ENCODE data around the gene SENP2. TPM values are rescaled to one million over a fixed set of nuclear protein-coding genes. Genes with fewer than 3 reads are reported as not detected.
A peak's percentile ranks its signal among the peaks of the same experiment; 100 is the strongest.

SENP2 gene
- total and polyA plus RNA-seq, 10 of the 15 experiments (the other 5 are each of a cell fraction or from before 2014, with no cell fraction given), result 9.0 to 42.7 (median 25.1) TPM

GRCh38 chr3:185537369-185537970 lies 48.6 kb upstream of the SENP2 start (continued):
- TF ChIP-seq CREM (IDR thresholded peaks at IDR 0.05; ENCODE audit: low read depth) (peak; percentile 81), SREBF1 (IDR thresholded peaks at IDR 0.05; ENCODE audit: low read length) (no peak), GATAD2B (conservative IDR thresholded peaks at IDR 0.05; ENCODE audit: low read depth) (0 out of 2 replicates have a peak, but pooled peaks have one; percentile 52), EGR1 (IDR thresholded peaks at IDR 0.05; ENCODE audit: borderline replicate concordance in 1 of 2, low read depth in 2 of 2, low read length in 2 of 2) (peak in 1 of 2 experiments; percentile 49; a peak in 1 of 3 replicates), USF1 (IDR thresholded peaks at IDR 0.05; ENCODE audit: borderline replicate concordance, extremely low read length, insufficient read depth, low read depth, low read length) (no peak), TCF7 (IDR thresholded peaks at IDR 0.05; ENCODE audit: borderline replicate concordance) (peak; percentile 73), TBL1XR1 (IDR thresholded peaks at IDR 0.05; ENCODE audit: low read depth, low read length) (no peak), NR2F1 (conservative IDR thresholded peaks at IDR 0.05) (0 out of 2 replicates have a peak, but pooled peaks have one; percentile 8), JUNB (IDR thresholded peaks at IDR 0.05) (peak; percentile 95), NBN (IDR thresholded peaks at IDR 0.05) (peak; percentile 58; the same call in 1 of the 2 replicates), POLR2A (IDR thresholded peaks at IDR 0.05; ENCODE audit: low read depth, low read length) (peak; percentile 35; the same call in 1 of the 2 replicates), ZNF384 (IDR thresholded peaks at IDR 0.05; ENCODE audit: borderline replicate concordance, low read depth, low read length) (no peak), IRF5 (IDR thresholded peaks at IDR 0.05; ENCODE audit: borderline replicate concordance) (no peak), STAT3 (IDR thresholded peaks at IDR 0.05; ENCODE audit: low read depth, low read length) (no peak)
- TF ChIP-seq, protein P1, sequence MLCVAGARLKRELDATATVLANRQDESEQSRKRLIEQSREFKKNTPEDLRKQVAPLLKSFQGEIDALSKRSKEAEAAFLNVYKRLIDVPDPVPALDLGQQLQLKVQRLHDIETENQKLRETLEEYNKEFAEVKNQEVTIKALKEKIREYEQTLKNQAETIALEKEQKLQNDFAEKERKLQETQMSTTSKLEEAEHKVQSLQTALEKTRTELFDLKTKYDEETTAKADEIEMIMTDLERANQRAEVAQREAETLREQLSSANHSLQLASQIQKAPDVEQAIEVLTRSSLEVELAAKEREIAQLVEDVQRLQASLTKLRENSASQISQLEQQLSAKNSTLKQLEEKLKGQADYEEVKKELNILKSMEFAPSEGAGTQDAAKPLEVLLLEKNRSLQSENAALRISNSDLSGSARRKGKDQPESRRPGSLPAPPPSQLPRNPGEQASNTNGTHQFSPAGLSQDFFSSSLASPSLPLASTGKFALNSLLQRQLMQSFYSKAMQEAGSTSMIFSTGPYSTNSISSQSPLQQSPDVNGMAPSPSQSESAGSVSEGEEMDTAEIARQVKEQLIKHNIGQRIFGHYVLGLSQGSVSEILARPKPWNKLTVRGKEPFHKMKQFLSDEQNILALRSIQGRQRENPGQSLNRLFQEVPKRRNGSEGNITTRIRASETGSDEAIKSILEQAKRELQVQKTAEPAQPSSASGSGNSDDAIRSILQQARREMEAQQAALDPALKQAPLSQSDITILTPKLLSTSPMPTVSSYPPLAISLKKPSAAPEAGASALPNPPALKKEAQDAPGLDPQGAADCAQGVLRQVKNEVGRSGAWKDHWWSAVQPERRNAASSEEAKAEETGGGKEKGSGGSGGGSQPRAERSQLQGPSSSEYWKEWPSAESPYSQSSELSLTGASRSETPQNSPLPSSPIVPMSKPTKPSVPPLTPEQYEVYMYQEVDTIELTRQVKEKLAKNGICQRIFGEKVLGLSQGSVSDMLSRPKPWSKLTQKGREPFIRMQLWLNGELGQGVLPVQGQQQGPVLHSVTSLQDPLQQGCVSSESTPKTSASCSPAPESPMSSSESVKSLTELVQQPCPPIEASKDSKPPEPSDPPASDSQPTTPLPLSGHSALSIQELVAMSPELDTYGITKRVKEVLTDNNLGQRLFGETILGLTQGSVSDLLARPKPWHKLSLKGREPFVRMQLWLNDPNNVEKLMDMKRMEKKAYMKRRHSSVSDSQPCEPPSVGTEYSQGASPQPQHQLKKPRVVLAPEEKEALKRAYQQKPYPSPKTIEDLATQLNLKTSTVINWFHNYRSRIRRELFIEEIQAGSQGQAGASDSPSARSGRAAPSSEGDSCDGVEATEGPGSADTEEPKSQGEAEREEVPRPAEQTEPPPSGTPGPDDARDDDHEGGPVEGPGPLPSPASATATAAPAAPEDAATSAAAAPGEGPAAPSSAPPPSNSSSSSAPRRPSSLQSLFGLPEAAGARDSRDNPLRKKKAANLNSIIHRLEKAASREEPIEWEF (IDR thresholded peaks at IDR 0.05; ENCODE audit: insufficient replicate concordance, low read depth, low read length), result no peak
- TF ChIP-seq, protein P2, sequence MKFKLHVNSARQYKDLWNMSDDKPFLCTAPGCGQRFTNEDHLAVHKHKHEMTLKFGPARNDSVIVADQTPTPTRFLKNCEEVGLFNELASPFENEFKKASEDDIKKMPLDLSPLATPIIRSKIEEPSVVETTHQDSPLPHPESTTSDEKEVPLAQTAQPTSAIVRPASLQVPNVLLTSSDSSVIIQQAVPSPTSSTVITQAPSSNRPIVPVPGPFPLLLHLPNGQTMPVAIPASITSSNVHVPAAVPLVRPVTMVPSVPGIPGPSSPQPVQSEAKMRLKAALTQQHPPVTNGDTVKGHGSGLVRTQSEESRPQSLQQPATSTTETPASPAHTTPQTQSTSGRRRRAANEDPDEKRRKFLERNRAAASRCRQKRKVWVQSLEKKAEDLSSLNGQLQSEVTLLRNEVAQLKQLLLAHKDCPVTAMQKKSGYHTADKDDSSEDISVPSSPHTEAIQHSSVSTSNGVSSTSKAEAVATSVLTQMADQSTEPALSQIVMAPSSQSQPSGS (IDR thresholded peaks at IDR 0.05; ENCODE audit: low read length), result peak; percentile 99
- TF ChIP-seq, protein P3, sequence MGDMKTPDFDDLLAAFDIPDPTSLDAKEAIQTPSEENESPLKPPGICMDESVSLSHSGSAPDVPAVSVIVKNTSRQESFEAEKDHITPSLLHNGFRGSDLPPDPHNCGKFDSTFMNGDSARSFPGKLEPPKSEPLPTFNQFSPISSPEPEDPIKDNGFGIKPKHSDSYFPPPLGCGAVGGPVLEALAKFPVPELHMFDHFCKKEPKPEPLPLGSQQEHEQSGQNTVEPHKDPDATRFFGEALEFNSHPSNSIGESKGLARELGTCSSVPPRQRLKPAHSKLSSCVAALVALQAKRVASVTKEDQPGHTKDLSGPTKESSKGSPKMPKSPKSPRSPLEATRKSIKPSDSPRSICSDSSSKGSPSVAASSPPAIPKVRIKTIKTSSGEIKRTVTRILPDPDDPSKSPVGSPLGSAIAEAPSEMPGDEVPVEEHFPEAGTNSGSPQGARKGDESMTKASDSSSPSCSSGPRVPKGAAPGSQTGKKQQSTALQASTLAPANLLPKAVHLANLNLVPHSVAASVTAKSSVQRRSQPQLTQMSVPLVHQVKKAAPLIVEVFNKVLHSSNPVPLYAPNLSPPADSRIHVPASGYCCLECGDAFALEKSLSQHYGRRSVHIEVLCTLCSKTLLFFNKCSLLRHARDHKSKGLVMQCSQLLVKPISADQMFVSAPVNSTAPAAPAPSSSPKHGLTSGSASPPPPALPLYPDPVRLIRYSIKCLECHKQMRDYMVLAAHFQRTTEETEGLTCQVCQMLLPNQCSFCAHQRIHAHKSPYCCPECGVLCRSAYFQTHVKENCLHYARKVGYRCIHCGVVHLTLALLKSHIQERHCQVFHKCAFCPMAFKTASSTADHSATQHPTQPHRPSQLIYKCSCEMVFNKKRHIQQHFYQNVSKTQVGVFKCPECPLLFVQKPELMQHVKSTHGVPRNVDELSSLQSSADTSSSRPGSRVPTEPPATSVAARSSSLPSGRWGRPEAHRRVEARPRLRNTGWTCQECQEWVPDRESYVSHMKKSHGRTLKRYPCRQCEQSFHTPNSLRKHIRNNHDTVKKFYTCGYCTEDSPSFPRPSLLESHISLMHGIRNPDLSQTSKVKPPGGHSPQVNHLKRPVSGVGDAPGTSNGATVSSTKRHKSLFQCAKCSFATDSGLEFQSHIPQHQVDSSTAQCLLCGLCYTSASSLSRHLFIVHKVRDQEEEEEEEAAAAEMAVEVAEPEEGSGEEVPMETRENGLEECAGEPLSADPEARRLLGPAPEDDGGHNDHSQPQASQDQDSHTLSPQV (IDR thresholded peaks at IDR 0.05), result no peak

Measured in GM12878 (cell line).